Liver (tissue), 9 donors: ENCODE data around the gene BTK. TPM values are rescaled to one million over a fixed set of nuclear protein-coding genes. Genes with fewer than 3 reads are reported as not detected.
A peak's percentile ranks its signal among the peaks of the same experiment; 100 is the strongest.

Experiments used
- DNase-seq: peaks from one replicate; pipeline ENCODE4 v3.0.0-alpha.2; 2017; ENCODE audit warnings: low spot score
- H3K27ac ChIP-seq, 2 donors: one replicate each; pipeline ENCODE4 v1.7.0; 2013; ENCODE audit warnings: inconsistent platforms in 2 of 2, low read length in 2 of 2, control low read depth in 1 of 2, low read depth in 1 of 2, mild to moderate bottlenecking in 1 of 2
- H3K27me3 ChIP-seq, 4 donors: one replicate each; pipeline versions ENCODE4 v1.6.1 to v1.7.0; 2013; ENCODE audit warnings: low read length in 3 of 4, inconsistent platforms in 1 of 4, mild to moderate bottlenecking in 1 of 4, moderate library complexity in 1 of 4; ENCODE audit not compliant: control insufficient read depth in 4 of 4, insufficient read depth in 4 of 4
- H3K36me3 ChIP-seq, 4 donors: one replicate each; pipeline versions ENCODE4 v1.6.1 to v1.7.0; 2013; ENCODE audit warnings: low read length in 3 of 4, mild to moderate bottlenecking in 3 of 4, low read depth in 1 of 4, moderate library complexity in 1 of 4; ENCODE audit not compliant: control insufficient read depth in 4 of 4, insufficient read depth in 3 of 4
- H3K4me1 ChIP-seq, 4 donors: one replicate each; pipeline versions ENCODE4 v1.6.1 to v1.7.0; 2013; ENCODE audit warnings: low read length in 3 of 4, mild to moderate bottlenecking in 3 of 4, moderate library complexity in 1 of 4; ENCODE audit not compliant: control insufficient read depth in 4 of 4, insufficient read depth in 4 of 4
- H3K4me3 ChIP-seq, 3 donors: one replicate each; pipeline versions ENCODE4 v1.6.1 to v1.7.0; 2013; ENCODE audit warnings: low read length in 3 of 3, control low read depth in 1 of 3, low read depth in 1 of 3, mild to moderate bottlenecking in 1 of 3
- H3K9ac ChIP-seq, 2 donors: one replicate each; pipeline ENCODE4 v1.7.0; 2013; ENCODE audit warnings: low read length in 2 of 2, mild to moderate bottlenecking in 2 of 2, moderate library complexity in 2 of 2, control low read depth in 1 of 2, low read depth in 1 of 2
- H3K9me3 ChIP-seq, 4 donors: one replicate each; pipeline versions ENCODE4 v1.6.1 to v1.7.0; 2013; ENCODE audit warnings: low read length in 3 of 4; ENCODE audit not compliant: control insufficient read depth in 4 of 4
- ATF3 ChIP-seq: IDR thresholded peaks from 2 replicates; pipeline ENCODE4 v1.6.1; 2016; ENCODE audit warnings: antibody characterized with exemption
- CTCF ChIP-seq: fragments of 150-350 bp; IDR thresholded peaks from 2 replicates; pipeline ENCODE4 v1.5.1; 2017; ENCODE audit warnings: improper control_type of control experiment, low read depth, low read length; ENCODE audit not compliant: missing input control
- EGR1 ChIP-seq, 2 donors: IDR thresholded peaks; 2 replicates each; pipeline ENCODE4 v1.6.1; 2016 to 2018; ENCODE audit warnings: antibody characterized with exemption in 2 of 2, low read depth in 2 of 2
- FOXA2 ChIP-seq: IDR thresholded peaks from 2 replicates; pipeline ENCODE4 v1.6.1; 2016; ENCODE audit warnings: antibody characterized with exemption
- GABPA ChIP-seq, 2 donors: IDR thresholded peaks in 1 of 2; conservative IDR thresholded peaks in 1 of 2; 2 replicates each; pipeline ENCODE4 v1.6.1; 2016; ENCODE audit warnings: antibody characterized with exemption in 2 of 2, mild to moderate bottlenecking in 1 of 2, moderate library complexity in 1 of 2
- JUND ChIP-seq, 2 donors: IDR thresholded peaks; 2 replicates each; pipeline ENCODE4 v1.6.1; 2016; ENCODE audit warnings: antibody characterized with exemption in 2 of 2
- NR2F2 ChIP-seq: IDR thresholded peaks from 2 replicates; pipeline ENCODE4 v1.6.1; 2016; ENCODE audit warnings: antibody characterized with exemption
- RAD21 ChIP-seq, 2 donors: IDR thresholded peaks; 2 replicates each; pipeline ENCODE4 v1.6.1; 2016; ENCODE audit warnings: antibody characterized with exemption in 2 of 2, mild to moderate bottlenecking in 2 of 2
- RXRA ChIP-seq, 2 donors: IDR thresholded peaks; 2 replicates each; pipeline ENCODE4 v1.6.1; 2017 to 2018; ENCODE audit warnings: antibody characterized with exemption in 2 of 2, mild to moderate bottlenecking in 1 of 2
- SP1 ChIP-seq: IDR thresholded peaks from 2 replicates; pipeline ENCODE4 v1.6.1; 2018; ENCODE audit warnings: antibody characterized with exemption, mild to moderate bottlenecking
- TAF1 ChIP-seq: conservative IDR thresholded peaks from 2 replicates; pipeline ENCODE4 v1.6.1; 2016; ENCODE audit warnings: antibody characterized with exemption, mild to moderate bottlenecking
- YY1 ChIP-seq: IDR thresholded peaks from 2 replicates; pipeline ENCODE4 v1.6.1; 2016; ENCODE audit warnings: antibody characterized with exemption, mild to moderate bottlenecking
- ZBTB33 ChIP-seq: IDR thresholded peaks from 2 replicates; pipeline ENCODE4 v1.6.1; 2016; ENCODE audit warnings: antibody characterized with exemption
- WGBS: extraction: QIAGEN DNeasy Blood & Tissue Kit; methylation state at CpG from one replicate; pipeline ENCODE4 v1.1.7; 2013; 5-methylcytosine and 5-hydroxymethylcytosine counted together
- polyA plus RNA-seq, 2 donors: library from polyadenylated mRNA; stranded (reverse) in 1 of 2; unstranded in 1 of 2; fragments of 200-250 nt in 1 of 2; fragments of >200 nt in 1 of 2; fragmentation: Nextera tagmentation in 1 of 2; extraction: Ambion mirVana in 1 of 2; gene quantifications; one replicate each; pipeline versions ENCODE4 v1.2.1 to v1.2.3, GENCODE V29; 2013 to 2015
- total RNA-seq, 2 donors: library from RNA; depleted of rRNA; stranded (reverse); fragments of >200 nt; gene quantifications; one replicate each; pipeline ENCODE4 v1.2.3, GENCODE V29; 2014
- TF ChIP-seq, protein P1 (sequence below): IDR thresholded peaks from 2 replicates; pipeline ENCODE4 v1.6.1; 2016; ENCODE audit warnings: antibody characterized with exemption, mild to moderate bottlenecking
- TF ChIP-seq, protein P2 (sequence below): IDR thresholded peaks from 2 replicates; pipeline ENCODE4 v1.6.1; 2016; ENCODE audit warnings: antibody characterized with exemption
- donor health status: healthy.
- donor health status: healthy.
- donor health status: healthy.
- donor health status: healthy.
- donor health status: healthy.

The BTK gene
- total and polyA plus RNA-seq, 4 donors: 0.99 to 22.6 (median 2.3) TPM

- TF ChIP-seq, protein P1, sequence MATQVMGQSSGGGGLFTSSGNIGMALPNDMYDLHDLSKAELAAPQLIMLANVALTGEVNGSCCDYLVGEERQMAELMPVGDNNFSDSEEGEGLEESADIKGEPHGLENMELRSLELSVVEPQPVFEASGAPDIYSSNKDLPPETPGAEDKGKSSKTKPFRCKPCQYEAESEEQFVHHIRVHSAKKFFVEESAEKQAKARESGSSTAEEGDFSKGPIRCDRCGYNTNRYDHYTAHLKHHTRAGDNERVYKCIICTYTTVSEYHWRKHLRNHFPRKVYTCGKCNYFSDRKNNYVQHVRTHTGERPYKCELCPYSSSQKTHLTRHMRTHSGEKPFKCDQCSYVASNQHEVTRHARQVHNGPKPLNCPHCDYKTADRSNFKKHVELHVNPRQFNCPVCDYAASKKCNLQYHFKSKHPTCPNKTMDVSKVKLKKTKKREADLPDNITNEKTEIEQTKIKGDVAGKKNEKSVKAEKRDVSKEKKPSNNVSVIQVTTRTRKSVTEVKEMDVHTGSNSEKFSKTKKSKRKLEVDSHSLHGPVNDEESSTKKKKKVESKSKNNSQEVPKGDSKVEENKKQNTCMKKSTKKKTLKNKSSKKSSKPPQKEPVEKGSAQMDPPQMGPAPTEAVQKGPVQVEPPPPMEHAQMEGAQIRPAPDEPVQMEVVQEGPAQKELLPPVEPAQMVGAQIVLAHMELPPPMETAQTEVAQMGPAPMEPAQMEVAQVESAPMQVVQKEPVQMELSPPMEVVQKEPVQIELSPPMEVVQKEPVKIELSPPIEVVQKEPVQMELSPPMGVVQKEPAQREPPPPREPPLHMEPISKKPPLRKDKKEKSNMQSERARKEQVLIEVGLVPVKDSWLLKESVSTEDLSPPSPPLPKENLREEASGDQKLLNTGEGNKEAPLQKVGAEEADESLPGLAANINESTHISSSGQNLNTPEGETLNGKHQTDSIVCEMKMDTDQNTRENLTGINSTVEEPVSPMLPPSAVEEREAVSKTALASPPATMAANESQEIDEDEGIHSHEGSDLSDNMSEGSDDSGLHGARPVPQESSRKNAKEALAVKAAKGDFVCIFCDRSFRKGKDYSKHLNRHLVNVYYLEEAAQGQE: no peak
- no peak for TF ChIP-seq EGR1 (IDR thresholded peaks at IDR 0.05; ENCODE audit: low read depth in 2 of 2)
Observed at GRCh38 chrX:101391831-101392230, 5.8 kb upstream of the BTK start (continued).

GRCh38 chrX:101390664-101391525 is 4.9 kb upstream of the BTK start, which contains the start of gene RPL36A:
TSS of gene RPL36A (plus strand) at chrX:101391011. CDS start at chrX:101391044, 33 bp downstream.
- Histone ChIP-seq H3K9me3 (no peaks in the 10 kb centered on the region), H3K4me1 (peaks cover 0 to 5% (median 2%) of the 10 kb centered on the region in 4 donors), H3K27me3 (no peaks in the 10 kb centered on the region), H3K27ac (peak within 1 kb of the TSS in 1 of 2 donors; percentile 57), H3K4me3 (peak within 1 kb of the TSS; percentile 43 to 89 (median 57)), H3K36me3 (peaks cover 0 to 6% (median 4%) of the 10 kb centered on the region in 4 donors), H3K9ac (peak within 1 kb of the TSS; percentile 28 to 51)
- DNase-seq: peak; percentile 81
- 1% methylated on average over 47 of the region's 47 CpGs for WGBS
- TF ChIP-seq JUND (IDR thresholded peaks at IDR 0.05) (no peak), ZBTB33 (no peak), ATF3 (no peak), FOXA2 (no peak), TAF1 (peak; percentile 97), NR2F2 (no peak), EGR1 (IDR thresholded peaks at IDR 0.05; ENCODE audit: low read depth in 2 of 2) (peak in 1 of 2 donors; percentile 36), RXRA (IDR thresholded peaks at IDR 0.05) (no peak), YY1 (peak; percentile 62), GABPA (IDR thresholded peaks at IDR 0.05 in 1 of 2, conservative IDR thresholded peaks at IDR 0.05 in 1 of 2) (peak; percentile 44 to 87), SP1 (peak; percentile 40), CTCF (peak; percentile 60), RAD21 (IDR thresholded peaks at IDR 0.05) (peak; percentile 35 to 60)
- TF ChIP-seq, protein P1: peak; percentile 87
- TF ChIP-seq, protein P2, sequence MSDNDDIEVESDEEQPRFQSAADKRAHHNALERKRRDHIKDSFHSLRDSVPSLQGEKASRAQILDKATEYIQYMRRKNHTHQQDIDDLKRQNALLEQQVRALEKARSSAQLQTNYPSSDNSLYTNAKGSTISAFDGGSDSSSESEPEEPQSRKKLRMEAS: peak; percentile 54
